ENCODE measurements around the gene RNMT. TPM values are rescaled to one million over a fixed set of nuclear protein-coding genes. Genes with fewer than 3 reads are reported as not detected.

The RNMT gene
- total RNA-seq, 1 experiment from 2014 or later = 66.3 TPM

DNA sequence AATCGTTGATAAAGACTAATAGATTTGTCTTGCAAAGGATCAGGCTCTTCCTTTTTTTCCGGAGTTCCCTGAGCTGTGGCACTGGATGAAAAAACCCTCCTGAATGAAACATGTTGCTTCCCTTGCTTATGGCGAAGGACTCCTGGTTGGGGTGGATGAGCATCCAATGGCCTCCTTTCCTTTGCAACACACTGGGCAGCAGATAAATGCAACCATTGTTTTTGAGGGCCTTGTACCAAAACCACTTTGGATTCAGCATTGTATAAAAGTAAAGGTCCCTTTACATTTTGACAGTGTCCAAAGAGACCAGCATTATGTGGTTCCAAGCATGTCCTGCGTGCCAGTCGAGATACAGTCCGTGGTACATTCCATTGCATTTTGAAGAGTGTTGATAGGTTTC is 44.8 kb upstream of the RNMT start:
- Histone ChIP-seq H4K5ac (ENCODE audit: insufficient read length, low read depth, low read length) (no peak overlapping the region), H3K14ac (ENCODE audit: insufficient read depth, low read length) (no peak overlapping the region), H2AFZ (ENCODE audit: low read length) (no peak overlapping the region), H3K27me3 (ENCODE audit: insufficient read depth, low read length) (no peaks in the 10 kb centered on the region), H3K9ac (ENCODE audit: extremely low read depth, insufficient read length, low read length) (no peak overlapping the region), H2AK5ac (ENCODE audit: insufficient read length, low read length) (no peak overlapping the region), H3K23ac (ENCODE audit: insufficient read length, low read depth, low read length) (no peak overlapping the region), H4K20me1 (ENCODE audit: control insufficient read depth, insufficient read depth, insufficient read length) (no peaks in the 10 kb centered on the region), H2BK15ac (ENCODE audit: low read depth, low read length) (no peak overlapping the region), H3T11ph (ENCODE audit: low read length) (no peak overlapping the region), H3K79me1 (ENCODE audit: insufficient read depth, low read depth, low read length, poor library complexity, severe bottlenecking) (no peaks in the 10 kb centered on the region), H2BK5ac (ENCODE audit: insufficient read length, low read length) (no peak overlapping the region), H3K4me2 (ENCODE audit: insufficient read depth, insufficient read length, low read length) (no peak overlapping the region), H3K4me1 (ENCODE audit: insufficient read depth, low read length) (no peaks in the 10 kb centered on the region), H4K91ac (ENCODE audit: insufficient read length, low read depth, low read length) (no peak overlapping the region), H3K18ac (ENCODE audit: insufficient read length, low read depth, low read length) (no peak overlapping the region), H2BK12ac (ENCODE audit: insufficient read length, low read depth, low read length) (no peak overlapping the region), H3K4ac (ENCODE audit: low read depth, low read length) (no peak overlapping the region), H3K27ac (ENCODE audit: insufficient read length, low read depth, low read length) (no peak overlapping the region), H3K23me2 (ENCODE audit: insufficient read length, low read depth, low read length, poor library complexity, severe bottlenecking) (no peaks in the 10 kb centered on the region), H4K8ac (replicated peaks; ENCODE audit: insufficient read length, low read depth, low read length) (no peak overlapping the region), H3K79me2 (ENCODE audit: insufficient read depth, low read length) (no peaks in the 10 kb centered on the region; the same call in 1 of the 2 replicates), H3K56ac (ENCODE audit: insufficient read length, low read depth, low read length) (no peak overlapping the region), H3K9me3 (ENCODE audit: control insufficient read depth, low read depth, low read length) (peaks cover 2% of the 10 kb centered on the region), H2BK120ac (ENCODE audit: low read depth, low read length, poor library complexity, severe bottlenecking) (no peak overlapping the region), H2BK20ac (ENCODE audit: low read depth, low read length, poor library complexity, severe bottlenecking) (no peak overlapping the region)
- no peak for DNase-seq
- Mint-ChIP-seq H3K9me3 (peaks cover 5 to 16% of the 10 kb centered on the region in 2 experiments), H3K4me3 (no peak overlapping the region), H3K36me3 (ENCODE audit: insufficient read depth in 1 of 3, low read depth in 3 of 3) (peaks cover 11 to 17% (median 16%) of the 10 kb centered on the region in 3 experiments), H3K27me3 (ENCODE audit: low read depth) (no peaks in the 10 kb centered on the region), H3K27ac (no peak overlapping the region), H3K4me1 (peaks cover 0 to 8% of the 10 kb centered on the region in 2 experiments; a peak in 2 of 4 replicates)
- TF ChIP-seq, protein P1, sequence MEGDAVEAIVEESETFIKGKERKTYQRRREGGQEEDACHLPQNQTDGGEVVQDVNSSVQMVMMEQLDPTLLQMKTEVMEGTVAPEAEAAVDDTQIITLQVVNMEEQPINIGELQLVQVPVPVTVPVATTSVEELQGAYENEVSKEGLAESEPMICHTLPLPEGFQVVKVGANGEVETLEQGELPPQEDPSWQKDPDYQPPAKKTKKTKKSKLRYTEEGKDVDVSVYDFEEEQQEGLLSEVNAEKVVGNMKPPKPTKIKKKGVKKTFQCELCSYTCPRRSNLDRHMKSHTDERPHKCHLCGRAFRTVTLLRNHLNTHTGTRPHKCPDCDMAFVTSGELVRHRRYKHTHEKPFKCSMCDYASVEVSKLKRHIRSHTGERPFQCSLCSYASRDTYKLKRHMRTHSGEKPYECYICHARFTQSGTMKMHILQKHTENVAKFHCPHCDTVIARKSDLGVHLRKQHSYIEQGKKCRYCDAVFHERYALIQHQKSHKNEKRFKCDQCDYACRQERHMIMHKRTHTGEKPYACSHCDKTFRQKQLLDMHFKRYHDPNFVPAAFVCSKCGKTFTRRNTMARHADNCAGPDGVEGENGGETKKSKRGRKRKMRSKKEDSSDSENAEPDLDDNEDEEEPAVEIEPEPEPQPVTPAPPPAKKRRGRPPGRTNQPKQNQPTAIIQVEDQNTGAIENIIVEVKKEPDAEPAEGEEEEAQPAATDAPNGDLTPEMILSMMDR (conservative IDR thresholded peaks at IDR 0.05) = no peak
- no CpG with 5 or more reads among the region's 6 CpGs for WGBS (ENCODE audit: extremely low coverage, insufficient read length, low lambda C conversion rate)
